Ovary (tissue), 3 donors: ENCODE measurements around the gene PRXL2B.

ENCODE experiments used
- EP300 ChIP-seq: sonication (generic); formaldehyde crosslinking; IDR thresholded peaks from one replicate; pipeline ENCODE4 v1.6.1; 2017; ENCODE audit warnings: antibody characterized with exemption
- TF ChIP-seq, protein P1 (sequence below), 3 donors: fragments of 450-650 bp in 2 of 3; fragments of 200-600 bp in 1 of 3; IDR thresholded peaks; one replicate each; pipeline versions ENCODE4 v1.5.1 to v1.8.0; 2016 to 2022; ENCODE audit warnings: antibody characterized with exemption in 3 of 3, mild to moderate bottlenecking in 1 of 3
- donor health status: DM: no; HTN: no; CAD: no.

DNA sequence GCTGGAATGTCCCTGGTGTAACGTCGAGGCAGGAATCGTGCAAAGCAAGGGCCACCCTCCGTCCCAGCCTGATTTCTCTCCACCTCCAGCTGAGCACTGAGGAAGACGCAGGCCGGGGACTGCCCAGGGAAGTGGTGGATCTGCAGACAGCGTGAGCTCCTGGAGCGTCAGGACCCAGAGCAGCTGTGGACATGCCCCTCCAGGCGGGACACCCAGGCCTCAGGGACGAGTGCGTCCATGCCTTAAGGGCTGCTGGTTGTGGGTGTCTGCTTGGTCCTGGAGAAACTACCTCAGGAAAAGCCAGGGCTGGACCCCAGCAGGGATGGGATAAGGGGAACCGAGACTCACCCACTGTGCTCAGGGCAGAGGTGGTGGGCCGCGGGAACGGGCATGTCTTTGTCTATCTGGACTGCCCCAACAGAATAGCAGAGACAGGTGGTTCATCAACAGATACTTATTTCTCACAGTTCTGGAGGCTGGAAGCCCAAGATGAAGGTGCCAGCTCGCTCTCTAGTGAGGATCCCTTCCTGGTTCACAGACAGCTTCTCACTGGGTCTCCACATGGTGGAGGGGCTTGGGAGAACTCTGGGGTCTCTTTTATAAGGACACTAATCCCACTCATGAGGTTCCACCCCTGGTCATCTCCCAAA is 52.0 kb downstream of the PRXL2B start:
- TF ChIP-seq, protein P1, sequence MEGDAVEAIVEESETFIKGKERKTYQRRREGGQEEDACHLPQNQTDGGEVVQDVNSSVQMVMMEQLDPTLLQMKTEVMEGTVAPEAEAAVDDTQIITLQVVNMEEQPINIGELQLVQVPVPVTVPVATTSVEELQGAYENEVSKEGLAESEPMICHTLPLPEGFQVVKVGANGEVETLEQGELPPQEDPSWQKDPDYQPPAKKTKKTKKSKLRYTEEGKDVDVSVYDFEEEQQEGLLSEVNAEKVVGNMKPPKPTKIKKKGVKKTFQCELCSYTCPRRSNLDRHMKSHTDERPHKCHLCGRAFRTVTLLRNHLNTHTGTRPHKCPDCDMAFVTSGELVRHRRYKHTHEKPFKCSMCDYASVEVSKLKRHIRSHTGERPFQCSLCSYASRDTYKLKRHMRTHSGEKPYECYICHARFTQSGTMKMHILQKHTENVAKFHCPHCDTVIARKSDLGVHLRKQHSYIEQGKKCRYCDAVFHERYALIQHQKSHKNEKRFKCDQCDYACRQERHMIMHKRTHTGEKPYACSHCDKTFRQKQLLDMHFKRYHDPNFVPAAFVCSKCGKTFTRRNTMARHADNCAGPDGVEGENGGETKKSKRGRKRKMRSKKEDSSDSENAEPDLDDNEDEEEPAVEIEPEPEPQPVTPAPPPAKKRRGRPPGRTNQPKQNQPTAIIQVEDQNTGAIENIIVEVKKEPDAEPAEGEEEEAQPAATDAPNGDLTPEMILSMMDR (IDR thresholded peaks at IDR 0.05), result no peak
- TF ChIP-seq EP300, result no peak
